Breast epithelium (tissue), 4 donors: ENCODE data around the gene CACNA2D1. TPM values are rescaled to one million over a fixed set of nuclear protein-coding genes. Genes with fewer than 3 reads are reported as not detected.

ENCODE experiments used
- DNase-seq, 2 donors: peaks; one replicate each; pipeline ENCODE4 v3.0.0-alpha.2; 2019; ENCODE audit warnings: low spot score in 2 of 2
- H3K27ac ChIP-seq, 2 donors: fragments of 200-600 bp; sonication (generic) in 1 of 2; one replicate each; pipeline ENCODE4 v1.5.1; 2016 to 2019; ENCODE audit warnings: mild to moderate bottlenecking in 1 of 2
- H3K27me3 ChIP-seq, 2 donors: fragments of 200-600 bp; sonication (generic) in 1 of 2; one replicate each; pipeline versions ENCODE4 v1.5.1 to v1.6.0; 2017 to 2019; ENCODE audit warnings: control low read depth in 1 of 2, mild to moderate bottlenecking in 1 of 2
- H3K36me3 ChIP-seq: fragments of 200-600 bp; one replicate; pipeline ENCODE4 v1.5.1; 2019
- H3K4me1 ChIP-seq, 2 donors: fragments of 200-600 bp; sonication (generic); one replicate each; pipeline ENCODE4 v1.5.1; 2016 to 2019; ENCODE audit warnings: control low read depth in 1 of 2
- H3K4me3 ChIP-seq, 3 donors: fragments of 200-600 bp; sonication (generic); 1 replicate in 2 of 3; 2 replicates in 1 of 3; pipeline ENCODE4 v1.5.1; 2016 to 2019; ENCODE audit warnings: mild to moderate bottlenecking in 3 of 3, moderate library complexity in 2 of 3
- H3K9me3 ChIP-seq, 2 donors: fragments of 200-600 bp; sonication (generic) in 1 of 2; one replicate each; pipeline ENCODE4 v1.5.1; 2016 to 2019; ENCODE audit warnings: control low read depth in 1 of 2
- POLR2A ChIP-seq: fragments of 450-650 bp; IDR thresholded peaks from one replicate; pipeline ENCODE4 v1.6.1; 2016; ENCODE audit warnings: antibody characterized with exemption, mild to moderate bottlenecking, moderate library complexity
- POLR2AphosphoS5 ChIP-seq, 3 donors: sonication (generic); formaldehyde crosslinking; IDR thresholded peaks; one replicate each; pipeline ENCODE4 v1.6.1; 2017; ENCODE audit warnings: antibody characterized with exemption in 3 of 3
- intact Hi-C: fragments of 100-400 bp; cut with DNase I; formaldehyde crosslinking; loops from one replicate; pipeline ENCODE4 v1.15.1; 2023; ENCODE audit warnings: low total_unique reads
- total RNA-seq, 3 donors: library from RNA; depleted of rRNA; stranded (reverse); fragments of >200 nt; gene quantifications; one replicate each; pipeline ENCODE4 v1.1.0, GENCODE V29; 2016
- TF ChIP-seq, protein P1 (sequence below), 3 donors: fragments of 450-650 bp; IDR thresholded peaks; one replicate each; pipeline ENCODE4 v1.5.1; 2016 to 2017; ENCODE audit warnings: antibody characterized with exemption in 3 of 3, mild to moderate bottlenecking in 3 of 3, moderate library complexity in 3 of 3

The CACNA2D1 gene
- total RNA-seq, 3 donors from 2014 or later, result 10.2 to 79.4 (median 16.0) TPM

DNA sequence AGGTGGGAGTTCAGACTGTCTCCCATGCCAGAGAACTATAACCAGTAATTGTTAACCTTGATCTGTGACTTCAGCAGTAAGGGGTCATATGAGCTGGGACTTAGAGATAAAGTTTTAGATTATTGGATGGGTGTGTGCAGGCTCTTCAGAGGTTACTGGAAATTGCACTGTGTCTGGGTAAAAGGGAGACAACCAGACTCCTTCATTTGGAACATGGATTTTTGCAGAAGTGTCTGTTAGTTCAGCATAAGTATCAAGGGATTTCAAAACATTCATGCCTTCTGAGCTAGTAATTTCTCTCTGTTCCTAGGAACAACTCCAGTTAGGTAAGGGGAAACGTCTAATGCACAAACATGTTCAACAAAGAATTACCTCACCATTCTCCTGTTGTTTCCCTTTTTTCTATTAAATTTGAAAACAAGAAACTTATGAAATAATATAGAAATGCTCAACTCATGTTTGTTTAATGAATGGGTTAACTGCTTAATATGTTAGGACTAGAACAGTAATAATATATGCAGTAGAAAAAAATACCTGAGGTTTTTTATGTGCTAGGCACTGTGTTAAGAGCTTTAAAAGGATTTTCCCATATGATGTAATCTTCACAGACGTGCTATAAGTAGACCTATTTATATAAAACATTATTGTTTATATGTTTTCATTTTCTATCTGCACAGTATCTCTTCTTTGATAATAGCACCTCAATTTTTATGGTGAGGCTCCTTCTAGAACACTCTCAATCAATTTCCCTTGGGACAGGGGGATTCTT lies 233.0 kb downstream of the CACNA2D1 start:
- no peak overlapping the region for H3K27ac ChIP-seq
- TF ChIP-seq POLR2AphosphoS5 (IDR thresholded peaks at IDR 0.05), result no peak
- TF ChIP-seq, protein P1, sequence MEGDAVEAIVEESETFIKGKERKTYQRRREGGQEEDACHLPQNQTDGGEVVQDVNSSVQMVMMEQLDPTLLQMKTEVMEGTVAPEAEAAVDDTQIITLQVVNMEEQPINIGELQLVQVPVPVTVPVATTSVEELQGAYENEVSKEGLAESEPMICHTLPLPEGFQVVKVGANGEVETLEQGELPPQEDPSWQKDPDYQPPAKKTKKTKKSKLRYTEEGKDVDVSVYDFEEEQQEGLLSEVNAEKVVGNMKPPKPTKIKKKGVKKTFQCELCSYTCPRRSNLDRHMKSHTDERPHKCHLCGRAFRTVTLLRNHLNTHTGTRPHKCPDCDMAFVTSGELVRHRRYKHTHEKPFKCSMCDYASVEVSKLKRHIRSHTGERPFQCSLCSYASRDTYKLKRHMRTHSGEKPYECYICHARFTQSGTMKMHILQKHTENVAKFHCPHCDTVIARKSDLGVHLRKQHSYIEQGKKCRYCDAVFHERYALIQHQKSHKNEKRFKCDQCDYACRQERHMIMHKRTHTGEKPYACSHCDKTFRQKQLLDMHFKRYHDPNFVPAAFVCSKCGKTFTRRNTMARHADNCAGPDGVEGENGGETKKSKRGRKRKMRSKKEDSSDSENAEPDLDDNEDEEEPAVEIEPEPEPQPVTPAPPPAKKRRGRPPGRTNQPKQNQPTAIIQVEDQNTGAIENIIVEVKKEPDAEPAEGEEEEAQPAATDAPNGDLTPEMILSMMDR (IDR thresholded peaks at IDR 0.05), result no peak
- no peak for TF ChIP-seq POLR2A
- no peaks in the 10 kb centered on the region for H3K4me1 ChIP-seq
- no peak overlapping the region for H3K4me3 ChIP-seq
- no peaks in the 10 kb centered on the region for H3K27me3 ChIP-seq
- DNase-seq, result no peak
- intact Hi-C loops, result no loop called here
- H3K36me3 ChIP-seq, result no peaks in the 10 kb centered on the region
- H3K9me3 ChIP-seq, result peaks cover 0 to 5% of the 10 kb centered on the region in 2 donors

DNA sequence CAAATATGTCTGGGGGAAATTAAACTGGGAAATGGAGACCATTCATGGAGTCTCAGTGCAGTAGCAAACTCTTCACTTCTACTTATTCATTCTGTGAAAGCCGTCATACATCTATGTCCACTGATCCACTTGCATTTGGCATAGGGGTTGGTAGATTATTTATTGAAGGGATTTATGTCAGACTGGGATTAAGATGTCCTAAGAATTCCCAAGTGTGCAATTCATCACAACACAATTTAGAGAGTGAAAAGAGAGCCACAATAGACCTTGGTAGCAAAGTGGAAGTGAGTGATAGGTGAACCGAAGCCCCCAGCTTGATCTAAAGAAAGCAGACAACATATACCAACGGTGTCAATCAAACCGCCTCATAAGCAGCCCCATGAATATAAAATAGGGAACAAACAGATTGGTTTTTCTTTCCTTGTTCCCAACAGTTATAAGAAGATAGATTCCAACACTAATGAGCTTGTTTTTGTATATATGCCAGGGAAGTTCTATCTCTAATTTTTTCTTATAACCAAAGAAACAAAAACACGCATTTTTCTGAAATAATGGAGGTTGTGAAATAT lies 234.3 kb downstream of the CACNA2D1 start:
- TF ChIP-seq, protein P1 (IDR thresholded peaks at IDR 0.05), result no peak
- TF ChIP-seq POLR2AphosphoS5 (IDR thresholded peaks at IDR 0.05), result no peak
- TF ChIP-seq POLR2A, result no peak
- no peaks in the 10 kb centered on the region for H3K9me3 ChIP-seq
- intact Hi-C loops, result no loop called here

DNA sequence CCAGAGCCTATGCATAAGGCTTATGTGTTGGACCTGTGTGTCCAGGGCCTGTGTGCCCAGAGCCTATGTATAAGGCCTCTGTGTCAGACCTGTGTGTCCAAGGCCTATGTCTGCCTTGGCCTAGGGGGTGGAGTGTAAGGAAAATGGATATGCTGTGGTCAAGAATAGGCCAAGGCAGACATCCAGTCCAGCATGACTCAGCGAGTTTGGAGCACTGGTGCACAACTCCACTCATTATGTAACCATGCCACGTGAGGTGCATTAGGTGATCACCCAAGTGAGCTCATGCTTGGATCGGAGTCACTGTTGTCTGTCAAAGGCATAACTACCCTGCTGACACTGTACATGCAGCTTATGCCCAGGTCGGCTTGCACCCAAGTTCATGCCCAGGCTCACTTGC lies 238.9 kb downstream of the CACNA2D1 start:
- H3K4me1 ChIP-seq, result no peaks in the 10 kb centered on the region
- no peaks in the 10 kb centered on the region for H3K27me3 ChIP-seq
- DNase-seq, result no peak
- no peak overlapping the region for H3K27ac ChIP-seq
- H3K9me3 ChIP-seq, result no peaks in the 10 kb centered on the region
- TF ChIP-seq POLR2A (no peak), POLR2AphosphoS5 (IDR thresholded peaks at IDR 0.05) (no peak)
- TF ChIP-seq, protein P1 (IDR thresholded peaks at IDR 0.05), result no peak
- H3K36me3 ChIP-seq, result no peaks in the 10 kb centered on the region
- H3K4me3 ChIP-seq, result no peak overlapping the region
- intact Hi-C loops, result no loop called here

More for the DNA sequence above, 234.3 kb downstream of the CACNA2D1 start:
- H3K4me3 ChIP-seq, result no peak overlapping the region
- H3K27me3 ChIP-seq, result no peaks in the 10 kb centered on the region
- DNase-seq, result no peak
- H3K4me1 ChIP-seq, result no peaks in the 10 kb centered on the region
- no peak overlapping the region for H3K27ac ChIP-seq
- H3K36me3 ChIP-seq, result no peaks in the 10 kb centered on the region

DNA sequence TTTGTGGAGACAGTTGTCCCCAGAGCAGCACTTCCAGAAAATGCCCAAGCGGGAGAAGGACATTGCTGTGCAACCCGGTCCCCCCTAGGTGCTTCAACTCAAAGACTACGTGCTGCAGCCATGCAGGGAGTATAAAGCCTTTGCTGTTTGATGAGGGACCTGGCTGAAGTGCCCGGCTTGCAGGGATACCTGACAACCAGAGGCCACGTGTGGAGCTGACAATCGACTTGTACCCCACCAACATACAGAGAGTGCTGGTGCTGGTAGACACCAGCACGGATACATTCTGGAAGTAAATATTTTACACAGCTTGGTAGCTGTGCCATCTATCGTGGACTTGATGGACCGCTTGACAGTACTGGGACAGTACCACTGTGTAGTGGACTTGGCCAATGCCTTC lies 240.6 kb downstream of the CACNA2D1 start:
- Histone ChIP-seq H3K4me3 (no peak overlapping the region), H3K27ac (no peak overlapping the region), H3K36me3 (no peaks in the 10 kb centered on the region), H3K27me3 (no peaks in the 10 kb centered on the region), H3K4me1 (no peaks in the 10 kb centered on the region), H3K9me3 (no peaks in the 10 kb centered on the region)
- DNase-seq, result no peak
- intact Hi-C loops, result no loop called here
- TF ChIP-seq, protein P1 (IDR thresholded peaks at IDR 0.05), result no peak
- no peak for TF ChIP-seq POLR2A
- no peak for TF ChIP-seq POLR2AphosphoS5 (IDR thresholded peaks at IDR 0.05)

DNA sequence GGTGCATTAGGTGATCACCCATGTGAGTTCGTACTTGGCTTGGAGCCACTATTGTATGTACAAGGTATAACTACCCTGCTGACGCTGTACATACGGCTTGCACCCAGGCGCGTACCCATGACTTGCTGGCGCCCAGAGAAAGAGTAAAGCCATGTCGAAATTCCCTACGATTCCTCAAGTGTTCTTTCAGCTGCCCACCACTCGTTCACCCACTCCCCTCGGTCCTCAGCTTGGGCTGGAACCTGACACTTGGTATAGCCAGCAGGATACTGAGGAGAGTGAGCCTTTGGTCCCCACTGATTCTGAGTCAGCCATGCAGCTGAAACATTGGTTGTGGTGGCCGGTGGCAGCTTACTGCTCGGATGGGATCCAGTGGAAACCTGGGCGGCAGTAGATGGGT lies 241.5 kb downstream of the CACNA2D1 start:
- H3K36me3 ChIP-seq, result no peaks in the 10 kb centered on the region
- no peaks in the 10 kb centered on the region for H3K4me1 ChIP-seq
- H3K27me3 ChIP-seq, result no peaks in the 10 kb centered on the region
- intact Hi-C loops, result no loop called here
- TF ChIP-seq POLR2A (no peak), POLR2AphosphoS5 (IDR thresholded peaks at IDR 0.05) (no peak)
- TF ChIP-seq, protein P1 (IDR thresholded peaks at IDR 0.05), result no peak
- DNase-seq, result no peak
- H3K27ac ChIP-seq, result no peak overlapping the region
- H3K9me3 ChIP-seq, result no peaks in the 10 kb centered on the region
- no peak overlapping the region for H3K4me3 ChIP-seq
